Esophagus (tissue), 2 donors: ENCODE data around the gene CLEC2B. TPM values are rescaled to one million over a fixed set of nuclear protein-coding genes. Genes with fewer than 3 reads are reported as not detected.

Experiments used
- H3K27ac ChIP-seq, 2 donors: one replicate each; pipeline ENCODE4 v1.5.1; 2013; ENCODE audit warnings: low read depth in 2 of 2, mild to moderate bottlenecking in 2 of 2, inconsistent platforms in 1 of 2, low read length in 1 of 2, moderate library complexity in 1 of 2
- H3K27me3 ChIP-seq, 2 donors: one replicate each; pipeline ENCODE4 v1.6.1; 2013; ENCODE audit warnings: low read length in 2 of 2, control low read depth in 1 of 2, mild to moderate bottlenecking in 1 of 2; ENCODE audit not compliant: insufficient read depth in 2 of 2, control insufficient read depth in 1 of 2
- H3K36me3 ChIP-seq, 2 donors: one replicate each; pipeline ENCODE4 v1.6.1; 2013; ENCODE audit warnings: low read length in 1 of 2; ENCODE audit not compliant: control insufficient read depth in 2 of 2, insufficient read depth in 2 of 2
- H3K4me1 ChIP-seq, 2 donors: one replicate each; pipeline ENCODE4 v1.6.1; 2013; ENCODE audit warnings: low read length in 1 of 2; ENCODE audit not compliant: control insufficient read depth in 2 of 2, insufficient read depth in 2 of 2
- H3K4me3 ChIP-seq, 2 donors: one replicate each; pipeline ENCODE4 v1.5.1; 2013; ENCODE audit warnings: low read length in 2 of 2, mild to moderate bottlenecking in 2 of 2, low read depth in 1 of 2, moderate library complexity in 1 of 2
- H3K9me3 ChIP-seq, 2 donors: one replicate each; pipeline ENCODE4 v1.6.1; 2013; ENCODE audit warnings: mild to moderate bottlenecking in 2 of 2, low read depth in 1 of 2, low read length in 1 of 2, moderate library complexity in 1 of 2; ENCODE audit not compliant: control insufficient read depth in 2 of 2, insufficient read depth in 1 of 2
- WGBS, 2 donors: extraction: QIAGEN DNeasy Blood & Tissue Kit; methylation state at CpG; one replicate each; pipeline ENCODE4 v1.1.7; 2013; 5-methylcytosine and 5-hydroxymethylcytosine counted together
- polyA plus RNA-seq, 2 donors: library from polyadenylated mRNA; stranded (reverse); fragments of 200-250 nt; gene quantifications; one replicate each; pipeline ENCODE4 v1.2.3, GENCODE V29; 2013
- donor health status: healthy with polysubstance abuse.
- donor health status: Bipolar disorder and iron deficiency.

CLEC2B gene
- polyA plus RNA-seq, 2 donors = 8.3 to 12.8 TPM

- Histone ChIP-seq H3K9me3 (no peaks in the 10 kb centered on the region), H3K27ac (peak overlapping the region; percentile 76 to 83), H3K4me1 (peaks cover 0 to 3% of the 10 kb centered on the region in 2 donors), H3K36me3 (no peaks in the 10 kb centered on the region), H3K27me3 (no peaks in the 10 kb centered on the region), H3K4me3 (no peak overlapping the region)
- 56 to 60% methylated on average over 11 of the region's 11 CpGs for WGBS, 2 donors
Observed at GRCh38 chr12:9872742-9873141, 3.6 kb upstream of the CLEC2B start.

DNA sequence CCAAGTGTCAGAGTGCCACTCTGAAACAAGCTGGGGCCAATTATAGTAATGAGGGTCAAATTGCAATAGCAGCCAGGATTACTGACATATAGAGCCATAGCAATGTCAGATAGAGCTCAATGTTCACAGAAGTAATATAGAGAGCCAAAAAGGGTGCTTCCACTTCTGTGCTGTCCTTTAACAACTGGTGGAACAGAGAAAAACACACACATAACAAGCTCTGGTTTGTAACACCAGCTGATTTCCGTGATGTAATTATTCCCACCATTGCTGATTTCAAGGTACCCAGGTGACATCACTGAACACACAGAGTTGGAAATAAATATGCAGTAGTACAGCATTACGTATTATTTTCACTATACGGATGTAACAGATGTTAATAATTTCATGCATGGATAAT, 3.0 kb upstream of the CLEC2B start:
- H3K36me3 ChIP-seq = no peaks in the 10 kb centered on the region
- peaks cover 0 to 3% of the 10 kb centered on the region in 2 donors for H3K4me1 ChIP-seq
- WGBS, 2 donors = 62% methylated on average over 3 of the region's 3 CpGs
- no peaks in the 10 kb centered on the region for H3K9me3 ChIP-seq
- no peaks in the 10 kb centered on the region for H3K27me3 ChIP-seq
- H3K27ac ChIP-seq = peak overlapping the region; percentile 10 to 83
- H3K4me3 ChIP-seq = no peak overlapping the region

GRCh38 chr12:9870286-9870866, 1.2 kb upstream of the CLEC2B start:
- 27 to 48% methylated on average over 2 of the region's 2 CpGs for WGBS, 2 donors
- H3K4me3 ChIP-seq = peak overlapping the region in 1 of 2 donors; percentile 71
- peaks cover 0 to 3% of the 10 kb centered on the region in 2 donors for H3K4me1 ChIP-seq
- no peaks in the 10 kb centered on the region for H3K36me3 ChIP-seq
- H3K9me3 ChIP-seq = no peaks in the 10 kb centered on the region
- H3K27ac ChIP-seq = peak overlapping the region; percentile 60 to 90
- no peaks in the 10 kb centered on the region for H3K27me3 ChIP-seq

DNA sequence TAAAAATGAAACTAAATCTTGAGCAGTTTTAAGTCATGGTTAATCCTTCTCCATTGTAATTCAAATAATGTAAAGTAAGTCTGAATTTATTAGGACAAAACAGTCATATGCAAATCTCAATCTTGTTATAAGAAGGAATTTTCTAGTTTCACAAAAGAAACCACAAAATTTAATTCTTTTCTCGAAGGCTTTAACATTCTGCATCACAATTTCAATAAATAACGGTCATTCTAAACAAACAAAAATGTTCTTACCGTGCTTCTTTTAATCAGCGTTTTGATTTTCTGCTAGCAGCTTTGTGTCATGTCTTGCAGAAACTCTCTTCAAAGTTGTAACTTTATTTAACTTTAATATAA, 225 bp downstream of the CLEC2B start:
- 14 to 31% methylated on average over 4 of the region's 4 CpGs for WGBS, 2 donors
- Histone ChIP-seq H3K27ac (no peak overlapping the region), H3K4me1 (peaks cover 0 to 3% of the 10 kb centered on the region in 2 donors), H3K9me3 (no peaks in the 10 kb centered on the region), H3K36me3 (no peaks in the 10 kb centered on the region), H3K27me3 (no peaks in the 10 kb centered on the region), H3K4me3 (peak overlapping the region in 1 of 2 donors; percentile 71)

GRCh38 chr12:9868311-9868801, 798 bp downstream of the CLEC2B start:
- H3K36me3 ChIP-seq = no peaks in the 10 kb centered on the region
- H3K27me3 ChIP-seq = no peaks in the 10 kb centered on the region
- H3K4me3 ChIP-seq = peak overlapping the region in 1 of 2 donors; percentile 45
- peaks cover 0 to 3% of the 10 kb centered on the region in 2 donors for H3K4me1 ChIP-seq
- no peaks in the 10 kb centered on the region for H3K9me3 ChIP-seq
- no peak overlapping the region for H3K27ac ChIP-seq
- 30 to 44% methylated on average over 11 of the region's 11 CpGs for WGBS, 2 donors

DNA sequence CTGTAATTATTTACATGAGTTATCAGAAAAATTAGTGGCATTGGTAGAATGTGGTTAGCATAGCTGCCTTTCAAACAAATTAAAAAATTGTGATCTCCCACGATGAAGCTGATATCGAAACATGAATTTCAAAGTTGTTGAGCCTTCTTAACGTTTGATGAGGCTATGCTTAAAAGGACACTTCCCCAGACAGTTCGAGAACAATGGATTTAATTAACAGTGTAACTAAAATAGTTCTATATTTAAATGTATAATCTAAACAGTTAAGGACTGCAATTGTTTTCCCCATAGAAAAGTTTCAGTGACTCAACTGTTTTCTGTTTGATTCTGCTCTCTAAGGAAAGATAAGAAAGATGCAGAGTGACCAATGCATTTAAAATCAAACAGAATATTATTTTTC, 1.6 kb downstream of the CLEC2B start:
- Histone ChIP-seq H3K36me3 (peaks cover 0 to 2% of the 10 kb centered on the region in 2 donors), H3K4me3 (peak overlapping the region in 1 of 2 donors; percentile 57), H3K9me3 (peaks cover 0 to 3% of the 10 kb centered on the region in 2 donors), H3K27ac (no peak overlapping the region), H3K4me1 (no peaks in the 10 kb centered on the region), H3K27me3 (no peaks in the 10 kb centered on the region)
- 29 to 37% methylated on average over 4 of the region's 4 CpGs for WGBS, 2 donors

- H3K36me3 ChIP-seq = peaks cover 0 to 2% of the 10 kb centered on the region in 2 donors
- WGBS, 2 donors = 37 to 43% methylated on average over 4 of the region's 4 CpGs
- H3K27ac ChIP-seq = no peak overlapping the region
Observed at GRCh38 chr12:9866860-9867269, 2.3 kb downstream of the CLEC2B start.

DNA sequence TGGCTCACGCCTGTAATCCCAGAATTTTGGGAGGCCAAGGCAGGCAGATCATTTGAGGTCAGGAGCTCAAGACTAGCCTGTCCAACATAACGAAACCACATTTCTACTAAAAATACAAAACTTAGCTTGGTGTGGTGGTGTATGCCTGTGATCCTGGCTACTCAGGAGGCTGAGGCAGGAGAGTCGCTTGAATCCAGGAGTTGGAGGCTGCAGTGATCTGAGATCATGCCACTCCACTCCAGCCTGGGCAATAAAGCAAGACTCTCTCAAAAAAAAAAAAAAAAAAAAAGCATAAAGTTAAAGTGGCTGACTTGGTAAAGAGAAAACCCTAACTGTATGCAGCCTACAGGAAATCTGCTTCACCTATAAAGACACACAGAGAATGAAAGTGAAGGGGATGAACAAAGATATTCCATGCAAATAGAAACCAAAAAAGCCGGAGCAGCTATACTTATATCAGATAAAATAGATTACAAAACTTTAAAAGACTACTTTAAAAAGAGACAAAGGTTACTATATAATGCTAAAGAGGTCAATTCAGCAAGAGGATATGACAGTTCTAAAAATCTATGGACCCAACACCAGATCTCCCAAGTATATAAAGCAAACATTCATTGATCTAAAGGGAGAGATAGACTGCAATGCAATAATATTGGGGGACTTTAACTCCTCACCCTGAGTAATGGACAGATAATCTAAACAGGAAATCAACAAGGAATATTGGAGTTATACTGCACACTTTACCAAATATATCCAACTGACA, 4.1 kb downstream of the CLEC2B start:
- H3K36me3 ChIP-seq = peaks cover 0 to 2% of the 10 kb centered on the region in 2 donors
- H3K4me3 ChIP-seq = peak overlapping the region in 1 of 2 donors; percentile 29
- H3K9me3 ChIP-seq = peaks cover 0 to 3% of the 10 kb centered on the region in 2 donors
- no peaks in the 10 kb centered on the region for H3K27me3 ChIP-seq
- H3K4me1 ChIP-seq = no peaks in the 10 kb centered on the region
- 48 to 70% methylated on average over 4 of the region's 4 CpGs for WGBS, 2 donors
- H3K27ac ChIP-seq = peak overlapping the region in 1 of 2 donors; percentile 39

More at GRCh38 chr12:9866860-9867269, 2.3 kb downstream of the CLEC2B start:
- Histone ChIP-seq H3K4me3 (peak overlapping the region in 1 of 2 donors; percentile 57), H3K27me3 (no peaks in the 10 kb centered on the region), H3K9me3 (peaks cover 0 to 3% of the 10 kb centered on the region in 2 donors), H3K4me1 (no peaks in the 10 kb centered on the region)

DNA sequence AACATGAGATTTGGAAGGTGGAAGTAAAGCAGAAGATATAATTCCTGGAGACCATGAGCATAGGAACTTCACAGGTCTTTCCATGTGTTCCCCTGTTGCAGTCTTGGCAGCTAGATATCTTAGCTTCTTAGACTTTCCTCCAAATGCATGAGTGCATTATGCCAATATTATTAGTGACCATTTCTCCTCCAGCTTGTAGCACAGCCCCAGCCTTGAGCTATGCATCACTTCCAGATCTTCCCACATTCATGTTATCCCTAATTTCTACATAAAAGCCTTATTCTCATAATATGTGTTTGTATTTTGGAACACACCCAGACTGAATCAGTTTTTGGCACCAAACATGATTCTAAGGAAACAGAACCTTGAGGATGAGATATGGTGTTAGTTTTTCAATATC, 11.0 kb downstream of the CLEC2B start:
- no peak overlapping the region for H3K27ac ChIP-seq

More for the DNA sequence above, 11.0 kb downstream of the CLEC2B start:
- H3K36me3 ChIP-seq = peaks cover 0 to 6% of the 10 kb centered on the region in 2 donors
- no peaks in the 10 kb centered on the region for H3K27me3 ChIP-seq
- H3K9me3 ChIP-seq = peaks cover 0 to 3% of the 10 kb centered on the region in 2 donors
- no peaks in the 10 kb centered on the region for H3K4me1 ChIP-seq
- no peak overlapping the region for H3K4me3 ChIP-seq
